Tibial nerve (tissue), 4 donors: ENCODE measurements around the gene ZNF484. TPM values are rescaled to one million over a fixed set of nuclear protein-coding genes. Genes with fewer than 3 reads are reported as not detected.
A peak's percentile ranks its signal among the peaks of the same experiment; 100 is the strongest.

Experiments used
- DNase-seq, 2 donors: peaks; one replicate each; pipeline ENCODE4 v3.0.0-alpha.2; 2019; ENCODE audit warnings: low spot score in 2 of 2
- H3K27ac ChIP-seq, 4 donors: fragments of 200-600 bp; sonication (generic) in 3 of 4; one replicate each; pipeline ENCODE4 v1.5.1; 2017 to 2019; ENCODE audit warnings: mild to moderate bottlenecking in 1 of 4
- H3K27me3 ChIP-seq, 2 donors: fragments of 200-600 bp; sonication (generic) in 1 of 2; one replicate each; pipeline versions ENCODE4 v1.5.1 to v1.6.0; 2017 to 2019
- H3K36me3 ChIP-seq, 3 donors: fragments of 200-600 bp; sonication (generic); one replicate each; pipeline ENCODE4 v1.5.1; 2018 to 2019
- H3K4me1 ChIP-seq, 4 donors: fragments of 200-600 bp; sonication (generic) in 3 of 4; one replicate each; pipeline ENCODE4 v1.5.1; 2017 to 2019
- H3K4me3 ChIP-seq, 4 donors: fragments of 200-600 bp; sonication (generic) in 3 of 4; one replicate each; pipeline ENCODE4 v1.5.1; 2017 to 2019; ENCODE audit warnings: mild to moderate bottlenecking in 1 of 4, moderate library complexity in 1 of 4
- H3K9me3 ChIP-seq, 4 donors: fragments of 200-600 bp; sonication (generic) in 3 of 4; one replicate each; pipeline ENCODE4 v1.5.1; 2017 to 2019
- EP300 ChIP-seq, 2 donors: sonication (generic); formaldehyde crosslinking; IDR thresholded peaks; one replicate each; pipeline ENCODE4 v1.6.1; 2017; ENCODE audit warnings: antibody characterized with exemption in 2 of 2, mild to moderate bottlenecking in 1 of 2
- POLR2A ChIP-seq, 2 donors: fragments of 450-650 bp; IDR thresholded peaks; one replicate each; pipeline ENCODE4 v1.6.1; 2017; ENCODE audit warnings: antibody characterized with exemption in 2 of 2, mild to moderate bottlenecking in 2 of 2, moderate library complexity in 2 of 2
- WGBS, 2 donors: methylation state at CpG; one replicate each; pipeline ENCODE4 v1.1.5; 2018; 5-methylcytosine and 5-hydroxymethylcytosine counted together
- total RNA-seq, 4 donors: library from RNA; depleted of rRNA; stranded (reverse); fragments of >200 nt; gene quantifications; one replicate each; pipeline ENCODE4 v1.1.0, GENCODE V29; 2016
- TF ChIP-seq, protein P1 (sequence below), 5 experiments: fragments of 200-600 bp in 3 of 5; fragments of 450-650 bp in 2 of 5; sonication (generic) in 3 of 5; IDR thresholded peaks; one replicate each; pipeline ENCODE4 v1.5.1; 2016 to 2019; ENCODE audit warnings: antibody characterized with exemption in 5 of 5, mild to moderate bottlenecking in 3 of 5, moderate library complexity in 2 of 5

The ZNF484 gene
- total RNA-seq, 4 donors from 2014 or later: 12.6 to 17.4 (median 16.2) TPM

DNA sequence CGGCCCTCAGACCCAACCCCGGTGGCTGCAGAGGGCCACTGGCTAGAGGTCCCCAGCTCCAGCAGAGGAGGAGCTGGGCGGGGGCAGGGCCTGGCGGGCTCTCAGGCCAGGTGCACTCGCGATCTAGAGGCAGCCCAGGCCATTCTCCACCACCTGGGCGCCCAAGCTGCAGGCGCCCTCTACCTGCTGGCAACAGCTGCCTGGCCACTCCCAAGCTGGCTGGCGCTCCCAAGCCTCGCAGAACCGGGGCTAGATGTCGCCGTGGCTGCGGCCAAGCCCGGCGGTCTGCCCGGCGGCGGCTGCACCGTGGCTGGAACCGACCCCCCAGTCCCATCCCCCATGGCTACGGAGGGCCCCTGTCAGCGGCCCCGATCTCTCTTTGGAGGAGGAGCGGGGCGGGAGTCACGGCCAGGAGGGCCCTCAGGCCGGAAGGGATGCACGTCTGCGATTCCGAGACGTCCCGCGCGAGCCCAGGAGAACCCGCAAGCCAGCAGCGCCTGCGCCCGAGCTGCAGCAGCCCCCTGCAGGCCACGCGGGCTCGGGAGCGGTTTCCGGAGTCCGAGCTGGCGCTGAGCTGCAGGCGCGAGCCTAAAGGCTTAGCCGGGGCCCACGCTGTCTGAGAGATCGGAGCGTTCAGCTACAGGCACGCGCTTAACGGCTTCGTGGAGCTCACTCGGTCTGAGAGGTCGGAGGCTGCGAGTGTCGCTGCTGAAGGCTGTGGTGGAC, 68.9 kb downstream of the ZNF484 start:
- peak in 1 of 2 donors; percentile 36 for DNase-seq
- peak overlapping the region in 3 of 4 donors; percentile 24 to 34 (median 31) for H3K4me3 ChIP-seq
- H3K9me3 ChIP-seq: no peaks in the 10 kb centered on the region
- WGBS, 2 donors: 0 to 1% methylated on average over 6 to 24 of the region's 60 CpGs
- TF ChIP-seq EP300 (IDR thresholded peaks at IDR 0.05) (peak in 1 of 2 donors; percentile 20), POLR2A (IDR thresholded peaks at IDR 0.05) (no peak)
- TF ChIP-seq, protein P1, sequence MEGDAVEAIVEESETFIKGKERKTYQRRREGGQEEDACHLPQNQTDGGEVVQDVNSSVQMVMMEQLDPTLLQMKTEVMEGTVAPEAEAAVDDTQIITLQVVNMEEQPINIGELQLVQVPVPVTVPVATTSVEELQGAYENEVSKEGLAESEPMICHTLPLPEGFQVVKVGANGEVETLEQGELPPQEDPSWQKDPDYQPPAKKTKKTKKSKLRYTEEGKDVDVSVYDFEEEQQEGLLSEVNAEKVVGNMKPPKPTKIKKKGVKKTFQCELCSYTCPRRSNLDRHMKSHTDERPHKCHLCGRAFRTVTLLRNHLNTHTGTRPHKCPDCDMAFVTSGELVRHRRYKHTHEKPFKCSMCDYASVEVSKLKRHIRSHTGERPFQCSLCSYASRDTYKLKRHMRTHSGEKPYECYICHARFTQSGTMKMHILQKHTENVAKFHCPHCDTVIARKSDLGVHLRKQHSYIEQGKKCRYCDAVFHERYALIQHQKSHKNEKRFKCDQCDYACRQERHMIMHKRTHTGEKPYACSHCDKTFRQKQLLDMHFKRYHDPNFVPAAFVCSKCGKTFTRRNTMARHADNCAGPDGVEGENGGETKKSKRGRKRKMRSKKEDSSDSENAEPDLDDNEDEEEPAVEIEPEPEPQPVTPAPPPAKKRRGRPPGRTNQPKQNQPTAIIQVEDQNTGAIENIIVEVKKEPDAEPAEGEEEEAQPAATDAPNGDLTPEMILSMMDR (IDR thresholded peaks at IDR 0.05): peak in 3 of 5 experiments; percentile 12 to 29 (median 24)
- H3K27me3 ChIP-seq: peaks cover 6 to 100% of the 10 kb centered on the region in 2 donors
- H3K4me1 ChIP-seq: peaks cover 0 to 32% (median 27%) of the 10 kb centered on the region in 4 donors
- no peaks in the 10 kb centered on the region for H3K36me3 ChIP-seq
- H3K27ac ChIP-seq: no peak overlapping the region

DNA sequence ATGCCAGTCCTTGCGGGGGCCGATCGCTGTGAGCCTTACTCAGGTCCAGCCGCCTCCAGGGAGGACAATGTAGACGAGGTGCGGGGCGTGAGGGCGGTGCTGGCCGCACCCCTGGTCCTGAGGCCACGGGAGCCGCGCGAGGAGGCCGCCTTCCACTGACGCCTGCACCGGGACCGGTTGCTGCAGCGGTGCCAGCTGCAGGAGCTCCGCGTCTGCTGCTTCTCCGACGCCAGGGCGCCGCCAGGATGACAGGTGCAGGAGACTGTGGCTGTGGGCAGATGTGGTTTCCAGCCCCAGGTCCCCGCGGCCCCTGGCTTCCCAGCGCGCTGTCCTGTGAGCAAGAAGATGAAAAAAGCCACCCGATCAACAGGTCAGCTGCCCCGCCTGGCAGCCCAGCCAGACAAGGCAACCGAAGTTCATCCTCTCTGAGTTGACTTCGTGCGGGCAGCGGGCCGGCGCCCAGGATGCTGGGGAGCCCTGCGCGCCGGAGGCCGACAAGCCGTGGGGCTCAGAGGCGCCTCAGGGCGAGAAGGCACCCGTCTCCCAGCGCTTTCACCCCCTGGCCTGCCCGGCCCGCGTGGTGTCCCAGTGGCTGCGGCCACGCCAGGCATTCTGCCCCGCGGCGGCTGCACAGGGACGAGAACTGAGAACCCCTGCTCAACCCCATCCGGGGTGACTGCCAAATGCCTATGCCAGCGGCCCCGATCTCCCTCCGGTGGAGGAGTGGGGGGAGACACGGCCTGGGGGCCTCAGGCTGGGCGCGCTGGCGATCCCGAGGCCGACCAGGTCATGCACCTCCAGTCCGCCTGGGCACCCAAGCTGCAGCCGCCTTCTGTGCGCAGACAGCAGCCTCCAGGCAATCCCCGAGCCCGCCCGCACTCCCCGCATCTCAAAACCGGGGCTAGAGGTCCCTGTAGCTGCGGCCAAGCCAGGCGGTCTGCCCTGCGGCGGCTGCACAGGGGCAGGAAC, 69.8 kb downstream of the ZNF484 start:
- Histone ChIP-seq H3K9me3 (no peaks in the 10 kb centered on the region), H3K36me3 (no peaks in the 10 kb centered on the region), H3K27ac (no peak overlapping the region), H3K27me3 (peaks cover 6 to 98% of the 10 kb centered on the region in 2 donors), H3K4me1 (peaks cover 0 to 32% (median 27%) of the 10 kb centered on the region in 4 donors), H3K4me3 (peak overlapping the region in 2 of 4 donors; percentile 31 to 34)
- TF ChIP-seq POLR2A (IDR thresholded peaks at IDR 0.05) (no peak), EP300 (IDR thresholded peaks at IDR 0.05) (no peak)
- TF ChIP-seq, protein P1 (IDR thresholded peaks at IDR 0.05): no peak
- DNase-seq: no peak
- WGBS, 2 donors: 2 to 3% methylated on average over 28 to 44 of the region's 76 CpGs

DNA sequence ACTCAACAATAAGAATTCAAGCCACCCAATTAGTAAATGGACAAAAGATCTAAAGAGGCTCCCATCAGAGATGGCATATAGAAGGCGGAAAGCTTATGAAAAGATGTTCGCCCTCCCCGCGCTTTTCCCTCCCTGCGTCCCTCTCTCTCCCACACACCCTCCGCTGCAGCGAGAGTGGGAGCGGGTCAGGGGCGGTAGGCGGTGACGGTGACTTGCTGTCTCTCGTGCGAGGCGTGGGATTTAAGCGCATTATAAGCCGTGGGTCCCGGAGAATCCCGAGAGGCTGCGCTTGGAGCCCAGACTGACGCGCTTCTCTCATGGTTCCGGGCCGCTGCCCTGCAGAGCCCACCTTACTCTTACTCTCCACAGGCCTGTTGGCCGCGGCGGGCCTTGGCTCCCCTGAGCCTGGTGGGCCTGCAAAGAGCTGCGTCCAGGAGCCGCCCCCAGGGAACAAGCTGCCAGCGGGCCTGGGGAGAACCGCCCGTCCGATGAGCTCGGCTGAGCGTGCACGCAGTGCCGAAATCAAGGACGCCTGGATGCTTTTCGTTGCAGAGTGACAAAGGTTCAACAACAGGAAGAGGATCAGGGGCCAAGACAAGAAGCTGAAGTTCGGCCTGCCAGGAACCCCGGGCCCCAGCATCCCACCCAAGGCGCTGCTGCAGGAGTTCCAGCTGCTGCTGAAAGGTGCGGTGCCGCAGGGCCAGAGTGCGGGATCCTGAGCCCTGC, 70.6 kb downstream of the ZNF484 start:
- TF ChIP-seq, protein P1 (IDR thresholded peaks at IDR 0.05): no peak
- no peak for TF ChIP-seq EP300 (IDR thresholded peaks at IDR 0.05)
- no peak for TF ChIP-seq POLR2A (IDR thresholded peaks at IDR 0.05)
- peaks cover 6 to 90% of the 10 kb centered on the region in 2 donors for H3K27me3 ChIP-seq
- 13 to 14% methylated on average over 41 to 43 of the region's 44 CpGs for whole genome bisulfite sequencing, 2 donors
- no peak for DNase-seq
- H3K4me1 ChIP-seq: peaks cover 0 to 32% (median 27%) of the 10 kb centered on the region in 4 donors
- H3K27ac ChIP-seq: no peak overlapping the region
- H3K4me3 ChIP-seq: no peak overlapping the region
- no peaks in the 10 kb centered on the region for H3K9me3 ChIP-seq
- no peaks in the 10 kb centered on the region for H3K36me3 ChIP-seq

DNA sequence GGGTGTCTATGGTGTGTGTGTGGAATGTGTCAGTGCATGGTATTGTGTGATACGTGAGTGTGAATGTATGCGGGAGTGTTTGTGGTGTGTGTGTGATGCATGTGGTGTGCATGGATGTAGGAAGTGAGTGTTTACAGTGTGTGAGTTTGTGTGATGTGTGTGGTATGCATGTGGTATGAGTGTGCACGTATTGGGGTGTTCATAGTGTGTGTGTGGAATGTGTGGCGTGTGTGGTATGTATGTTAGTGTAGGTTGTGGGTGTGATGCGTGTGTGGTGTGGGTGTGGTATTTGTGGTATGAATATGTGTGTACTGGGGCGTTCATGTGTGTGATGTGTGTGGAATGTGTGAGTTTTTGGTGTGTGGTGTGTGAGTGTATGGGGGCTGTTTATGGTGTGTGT, 73.1 kb downstream of the ZNF484 start:
- H3K27ac ChIP-seq: no peak overlapping the region
- DNase-seq: no peak
- TF ChIP-seq, protein P1 (IDR thresholded peaks at IDR 0.05): no peak
- H3K4me3 ChIP-seq: no peak overlapping the region
- WGBS, 2 donors: 73 to 81% methylated on average over 6 of the region's 6 CpGs
- peaks cover 2 to 79% of the 10 kb centered on the region in 2 donors for H3K27me3 ChIP-seq
- H3K4me1 ChIP-seq: peaks cover 0 to 30% (median 25%) of the 10 kb centered on the region in 4 donors
- H3K9me3 ChIP-seq: no peaks in the 10 kb centered on the region
- no peaks in the 10 kb centered on the region for H3K36me3 ChIP-seq
